A549 (cell line): ENCODE measurements around the gene NKX2-1.

Experiments
- CHD4 ChIP-seq: fragments of 200-600 bp; sonication (generic); IDR thresholded peaks from 2 replicates; pipeline ENCODE4 v1.6.1; 2016; ENCODE audit warnings: antibody characterized with exemption, mild to moderate bottlenecking, borderline replicate concordance
- EP300 ChIP-seq, 2 experiments: fragments of >200 bp; sonication (Bioruptor Twin); formaldehyde crosslinking; IDR thresholded peaks; 2 replicates in 1 of 2; 3 replicates in 1 of 2; pipeline ENCODE4 v1.6.1; 2016 to 2017
- POLR2A ChIP-seq: IDR thresholded peaks from 2 replicates; pipeline ENCODE4 v1.6.1; 2012; ENCODE audit warnings: mild to moderate bottlenecking, low read length
- RAD21 ChIP-seq, 2 experiments: fragments of >200 bp in 1 of 2; sonication (Bioruptor Twin) in 1 of 2; formaldehyde crosslinking in 1 of 2; IDR thresholded peaks in 1 of 2; conservative IDR thresholded peaks in 1 of 2; 2 replicates in 1 of 2; 3 replicates in 1 of 2; pipeline ENCODE4 v1.6.1; 2012 to 2018; ENCODE audit warnings: inconsistent platforms in 1 of 2
- ZFP36 ChIP-seq: fragments of 450-650 bp; IDR thresholded peaks from 2 replicates; pipeline ENCODE4 v1.6.1; 2014; ENCODE audit warnings: borderline replicate concordance; ENCODE audit not compliant: partially characterized antibody
- TF ChIP-seq, protein P1 (sequence below): fragments of 200-600 bp; sonication (generic); IDR thresholded peaks from 2 replicates; pipeline ENCODE4 v1.6.1; 2016; ENCODE audit warnings: antibody characterized with exemption, mild to moderate bottlenecking, moderate library complexity
- TF ChIP-seq, protein P2 (sequence below): IDR thresholded peaks from 2 replicates; pipeline ENCODE4 v1.6.1; 2012
- TF ChIP-seq, protein P3 (sequence below): fragments of 150-350 bp; IDR thresholded peaks from 2 replicates; pipeline ENCODE4 v1.6.1; 2014; ENCODE audit warnings: low read depth, mild to moderate bottlenecking, low read length
- TF ChIP-seq, protein P4 (sequence below): fragments of 450-650 bp; IDR thresholded peaks from 2 replicates; pipeline ENCODE4 v1.6.1; 2014; ENCODE audit warnings: antibody characterized with exemption
- TF ChIP-seq, protein P5 (sequence below): fragments of >200 bp; sonication (Bioruptor Twin); formaldehyde crosslinking; IDR thresholded peaks from 3 replicates; pipeline ENCODE4 v1.5.1; 2016
- TF ChIP-seq, protein P6 (sequence below): IDR thresholded peaks from 2 replicates; pipeline ENCODE4 v1.6.1; 2012

DNA sequence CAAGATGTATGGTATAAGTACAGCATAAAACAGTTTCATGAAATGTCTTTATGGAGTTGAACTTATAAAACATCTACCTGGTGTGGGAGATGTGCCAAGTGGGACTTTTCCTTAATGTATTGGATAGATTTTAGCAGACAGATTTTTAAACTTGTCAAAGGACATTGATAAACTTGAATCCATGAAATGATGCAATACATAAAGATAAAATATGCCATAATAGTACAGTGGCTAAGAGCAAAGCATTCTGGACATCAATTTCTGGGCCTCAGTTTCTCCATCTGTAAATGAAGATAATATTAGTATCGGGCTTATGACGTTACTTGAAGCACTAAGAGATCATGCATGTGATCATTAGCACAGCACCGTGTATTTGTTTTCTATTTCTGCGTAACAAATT, 45.4 kb downstream of the NKX2-1 start:
- TF ChIP-seq, protein P1, sequence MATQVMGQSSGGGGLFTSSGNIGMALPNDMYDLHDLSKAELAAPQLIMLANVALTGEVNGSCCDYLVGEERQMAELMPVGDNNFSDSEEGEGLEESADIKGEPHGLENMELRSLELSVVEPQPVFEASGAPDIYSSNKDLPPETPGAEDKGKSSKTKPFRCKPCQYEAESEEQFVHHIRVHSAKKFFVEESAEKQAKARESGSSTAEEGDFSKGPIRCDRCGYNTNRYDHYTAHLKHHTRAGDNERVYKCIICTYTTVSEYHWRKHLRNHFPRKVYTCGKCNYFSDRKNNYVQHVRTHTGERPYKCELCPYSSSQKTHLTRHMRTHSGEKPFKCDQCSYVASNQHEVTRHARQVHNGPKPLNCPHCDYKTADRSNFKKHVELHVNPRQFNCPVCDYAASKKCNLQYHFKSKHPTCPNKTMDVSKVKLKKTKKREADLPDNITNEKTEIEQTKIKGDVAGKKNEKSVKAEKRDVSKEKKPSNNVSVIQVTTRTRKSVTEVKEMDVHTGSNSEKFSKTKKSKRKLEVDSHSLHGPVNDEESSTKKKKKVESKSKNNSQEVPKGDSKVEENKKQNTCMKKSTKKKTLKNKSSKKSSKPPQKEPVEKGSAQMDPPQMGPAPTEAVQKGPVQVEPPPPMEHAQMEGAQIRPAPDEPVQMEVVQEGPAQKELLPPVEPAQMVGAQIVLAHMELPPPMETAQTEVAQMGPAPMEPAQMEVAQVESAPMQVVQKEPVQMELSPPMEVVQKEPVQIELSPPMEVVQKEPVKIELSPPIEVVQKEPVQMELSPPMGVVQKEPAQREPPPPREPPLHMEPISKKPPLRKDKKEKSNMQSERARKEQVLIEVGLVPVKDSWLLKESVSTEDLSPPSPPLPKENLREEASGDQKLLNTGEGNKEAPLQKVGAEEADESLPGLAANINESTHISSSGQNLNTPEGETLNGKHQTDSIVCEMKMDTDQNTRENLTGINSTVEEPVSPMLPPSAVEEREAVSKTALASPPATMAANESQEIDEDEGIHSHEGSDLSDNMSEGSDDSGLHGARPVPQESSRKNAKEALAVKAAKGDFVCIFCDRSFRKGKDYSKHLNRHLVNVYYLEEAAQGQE = no peak
- TF ChIP-seq RAD21 (conservative IDR thresholded peaks at IDR 0.05 in 1 of 2, IDR thresholded peaks at IDR 0.05 in 1 of 2) (no peak), EP300 (IDR thresholded peaks at IDR 0.05) (no peak), ZFP36 (no peak), POLR2A (no peak), CHD4 (no peak)
- TF ChIP-seq, protein P2, sequence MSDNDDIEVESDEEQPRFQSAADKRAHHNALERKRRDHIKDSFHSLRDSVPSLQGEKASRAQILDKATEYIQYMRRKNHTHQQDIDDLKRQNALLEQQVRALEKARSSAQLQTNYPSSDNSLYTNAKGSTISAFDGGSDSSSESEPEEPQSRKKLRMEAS = no peak
- TF ChIP-seq, protein P3, sequence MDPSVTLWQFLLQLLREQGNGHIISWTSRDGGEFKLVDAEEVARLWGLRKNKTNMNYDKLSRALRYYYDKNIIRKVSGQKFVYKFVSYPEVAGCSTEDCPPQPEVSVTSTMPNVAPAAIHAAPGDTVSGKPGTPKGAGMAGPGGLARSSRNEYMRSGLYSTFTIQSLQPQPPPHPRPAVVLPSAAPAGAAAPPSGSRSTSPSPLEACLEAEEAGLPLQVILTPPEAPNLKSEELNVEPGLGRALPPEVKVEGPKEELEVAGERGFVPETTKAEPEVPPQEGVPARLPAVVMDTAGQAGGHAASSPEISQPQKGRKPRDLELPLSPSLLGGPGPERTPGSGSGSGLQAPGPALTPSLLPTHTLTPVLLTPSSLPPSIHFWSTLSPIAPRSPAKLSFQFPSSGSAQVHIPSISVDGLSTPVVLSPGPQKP = no peak
- TF ChIP-seq, protein P4, sequence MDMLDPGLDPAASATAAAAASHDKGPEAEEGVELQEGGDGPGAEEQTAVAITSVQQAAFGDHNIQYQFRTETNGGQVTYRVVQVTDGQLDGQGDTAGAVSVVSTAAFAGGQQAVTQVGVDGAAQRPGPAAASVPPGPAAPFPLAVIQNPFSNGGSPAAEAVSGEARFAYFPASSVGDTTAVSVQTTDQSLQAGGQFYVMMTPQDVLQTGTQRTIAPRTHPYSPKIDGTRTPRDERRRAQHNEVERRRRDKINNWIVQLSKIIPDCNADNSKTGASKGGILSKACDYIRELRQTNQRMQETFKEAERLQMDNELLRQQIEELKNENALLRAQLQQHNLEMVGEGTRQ = no peak
- TF ChIP-seq, protein P5, sequence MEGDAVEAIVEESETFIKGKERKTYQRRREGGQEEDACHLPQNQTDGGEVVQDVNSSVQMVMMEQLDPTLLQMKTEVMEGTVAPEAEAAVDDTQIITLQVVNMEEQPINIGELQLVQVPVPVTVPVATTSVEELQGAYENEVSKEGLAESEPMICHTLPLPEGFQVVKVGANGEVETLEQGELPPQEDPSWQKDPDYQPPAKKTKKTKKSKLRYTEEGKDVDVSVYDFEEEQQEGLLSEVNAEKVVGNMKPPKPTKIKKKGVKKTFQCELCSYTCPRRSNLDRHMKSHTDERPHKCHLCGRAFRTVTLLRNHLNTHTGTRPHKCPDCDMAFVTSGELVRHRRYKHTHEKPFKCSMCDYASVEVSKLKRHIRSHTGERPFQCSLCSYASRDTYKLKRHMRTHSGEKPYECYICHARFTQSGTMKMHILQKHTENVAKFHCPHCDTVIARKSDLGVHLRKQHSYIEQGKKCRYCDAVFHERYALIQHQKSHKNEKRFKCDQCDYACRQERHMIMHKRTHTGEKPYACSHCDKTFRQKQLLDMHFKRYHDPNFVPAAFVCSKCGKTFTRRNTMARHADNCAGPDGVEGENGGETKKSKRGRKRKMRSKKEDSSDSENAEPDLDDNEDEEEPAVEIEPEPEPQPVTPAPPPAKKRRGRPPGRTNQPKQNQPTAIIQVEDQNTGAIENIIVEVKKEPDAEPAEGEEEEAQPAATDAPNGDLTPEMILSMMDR = no peak
- TF ChIP-seq, protein P6, sequence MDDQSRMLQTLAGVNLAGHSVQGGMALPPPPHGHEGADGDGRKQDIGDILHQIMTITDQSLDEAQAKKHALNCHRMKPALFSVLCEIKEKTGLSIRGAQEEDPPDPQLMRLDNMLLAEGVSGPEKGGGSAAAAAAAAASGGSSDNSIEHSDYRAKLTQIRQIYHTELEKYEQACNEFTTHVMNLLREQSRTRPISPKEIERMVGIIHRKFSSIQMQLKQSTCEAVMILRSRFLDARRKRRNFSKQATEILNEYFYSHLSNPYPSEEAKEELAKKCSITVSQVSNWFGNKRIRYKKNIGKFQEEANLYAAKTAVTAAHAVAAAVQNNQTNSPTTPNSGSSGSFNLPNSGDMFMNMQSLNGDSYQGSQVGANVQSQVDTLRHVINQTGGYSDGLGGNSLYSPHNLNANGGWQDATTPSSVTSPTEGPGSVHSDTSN = no peak
